ENCODE data around the gene SPAG16.
A peak's percentile ranks its signal among the peaks of the same experiment; 100 is the strongest.

The SPAG16 gene

DNA sequence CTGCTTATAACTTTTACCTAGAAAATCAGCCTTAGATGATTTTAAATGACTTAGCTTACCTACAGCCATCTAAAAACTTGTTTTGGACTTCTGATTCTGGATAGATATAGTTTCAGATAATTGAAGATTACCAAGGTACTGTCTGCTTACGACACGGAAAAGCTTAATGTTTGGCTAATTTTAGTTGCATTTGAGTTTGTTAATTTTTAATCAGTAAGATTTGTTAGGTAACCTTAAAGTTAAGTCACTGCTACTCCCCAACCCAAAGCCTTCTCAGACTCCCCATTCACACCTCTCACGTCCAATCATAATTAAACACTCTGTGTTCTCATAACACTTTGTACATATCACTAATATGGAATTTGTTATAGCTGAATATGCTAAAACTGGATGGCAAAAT is 936.0 kb downstream of the SPAG16 start:
- Mint-ChIP-seq H3K4me3 (no peak overlapping the region), H3K27me3 (ENCODE audit: low read depth) (no peaks in the 10 kb centered on the region), H3K4me1 (no peaks in the 10 kb centered on the region), H3K36me3 (ENCODE audit: low read depth) (no peaks in the 10 kb centered on the region), H3K27ac (no peak overlapping the region), H3K9me3 (no peaks in the 10 kb centered on the region)
- TF ChIP-seq, protein P1, sequence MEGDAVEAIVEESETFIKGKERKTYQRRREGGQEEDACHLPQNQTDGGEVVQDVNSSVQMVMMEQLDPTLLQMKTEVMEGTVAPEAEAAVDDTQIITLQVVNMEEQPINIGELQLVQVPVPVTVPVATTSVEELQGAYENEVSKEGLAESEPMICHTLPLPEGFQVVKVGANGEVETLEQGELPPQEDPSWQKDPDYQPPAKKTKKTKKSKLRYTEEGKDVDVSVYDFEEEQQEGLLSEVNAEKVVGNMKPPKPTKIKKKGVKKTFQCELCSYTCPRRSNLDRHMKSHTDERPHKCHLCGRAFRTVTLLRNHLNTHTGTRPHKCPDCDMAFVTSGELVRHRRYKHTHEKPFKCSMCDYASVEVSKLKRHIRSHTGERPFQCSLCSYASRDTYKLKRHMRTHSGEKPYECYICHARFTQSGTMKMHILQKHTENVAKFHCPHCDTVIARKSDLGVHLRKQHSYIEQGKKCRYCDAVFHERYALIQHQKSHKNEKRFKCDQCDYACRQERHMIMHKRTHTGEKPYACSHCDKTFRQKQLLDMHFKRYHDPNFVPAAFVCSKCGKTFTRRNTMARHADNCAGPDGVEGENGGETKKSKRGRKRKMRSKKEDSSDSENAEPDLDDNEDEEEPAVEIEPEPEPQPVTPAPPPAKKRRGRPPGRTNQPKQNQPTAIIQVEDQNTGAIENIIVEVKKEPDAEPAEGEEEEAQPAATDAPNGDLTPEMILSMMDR (IDR thresholded peaks at IDR 0.05; ENCODE audit: unreplicated experiment in 3 of 3): no peak

GRCh38 chr2:214226061-214226460 is 941.8 kb downstream of the SPAG16 start:
- Mint-ChIP-seq H3K27me3 (ENCODE audit: low read depth) (no peaks in the 10 kb centered on the region), H3K36me3 (ENCODE audit: low read depth) (no peaks in the 10 kb centered on the region), H3K27ac (no peak overlapping the region), H3K9me3 (no peaks in the 10 kb centered on the region), H3K4me3 (no peak overlapping the region), H3K4me1 (no peaks in the 10 kb centered on the region)
- TF ChIP-seq, protein P1 (IDR thresholded peaks at IDR 0.05; ENCODE audit: unreplicated experiment in 3 of 3): no peak

GRCh38 chr2:214232271-214232670 is 948.0 kb downstream of the SPAG16 start:
- Mint-ChIP-seq H3K4me3 (no peak overlapping the region), H3K27ac (no peak overlapping the region), H3K4me1 (no peaks in the 10 kb centered on the region), H3K9me3 (no peaks in the 10 kb centered on the region), H3K27me3 (ENCODE audit: low read depth) (no peaks in the 10 kb centered on the region), H3K36me3 (ENCODE audit: low read depth) (no peaks in the 10 kb centered on the region)
- TF ChIP-seq, protein P1 (IDR thresholded peaks at IDR 0.05; ENCODE audit: unreplicated experiment in 3 of 3): no peak

GRCh38 chr2:214233164-214233563 is 948.9 kb downstream of the SPAG16 start:
- Mint-ChIP-seq H3K4me3 (no peak overlapping the region), H3K36me3 (ENCODE audit: low read depth) (no peaks in the 10 kb centered on the region), H3K9me3 (no peaks in the 10 kb centered on the region), H3K27me3 (ENCODE audit: low read depth) (no peaks in the 10 kb centered on the region), H3K27ac (no peak overlapping the region), H3K4me1 (no peaks in the 10 kb centered on the region)
- TF ChIP-seq, protein P1 (IDR thresholded peaks at IDR 0.05; ENCODE audit: unreplicated experiment in 3 of 3): no peak

- H3K9me3 Mint-ChIP-seq: no peaks in the 10 kb centered on the region
- H3K4me3 Mint-ChIP-seq: no peak overlapping the region
- H3K36me3 Mint-ChIP-seq (ENCODE audit: low read depth): no peaks in the 10 kb centered on the region
- H3K27me3 Mint-ChIP-seq (ENCODE audit: low read depth): no peaks in the 10 kb centered on the region
- peaks cover 7% of the 10 kb centered on the region for H3K4me1 Mint-ChIP-seq
- TF ChIP-seq, protein P1 (IDR thresholded peaks at IDR 0.05; ENCODE audit: unreplicated experiment in 3 of 3): no peak
- no peak overlapping the region for H3K27ac Mint-ChIP-seq
These were observed 958.5 kb downstream of the SPAG16 start for GRCh38 chr2:214242797-214243196.

DNA sequence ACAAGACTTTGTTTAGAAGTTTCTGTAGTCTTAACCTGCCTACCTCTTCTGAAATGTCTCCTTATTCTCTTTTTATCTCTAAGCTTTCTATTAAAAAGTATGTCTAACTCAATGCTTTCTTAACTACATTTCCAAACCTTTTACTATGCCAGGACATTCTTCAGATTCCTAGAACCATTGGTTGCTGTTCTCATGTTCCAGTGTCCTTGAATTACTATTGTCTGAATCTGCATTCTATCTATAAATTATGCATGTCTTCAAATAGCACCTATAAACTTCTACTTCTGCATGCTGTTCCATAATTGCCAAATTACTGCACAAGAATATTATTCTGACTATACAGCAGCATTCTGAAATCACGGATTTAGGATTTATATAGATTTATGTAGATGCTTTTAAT is 960.6 kb downstream of the SPAG16 start:
- Mint-ChIP-seq H3K27me3 (ENCODE audit: low read depth) (no peaks in the 10 kb centered on the region), H3K4me3 (no peak overlapping the region), H3K27ac (peak overlapping the region in 1 of 3 experiments; percentile 5), H3K36me3 (ENCODE audit: low read depth) (no peaks in the 10 kb centered on the region), H3K4me1 (peaks cover 7% of the 10 kb centered on the region), H3K9me3 (no peaks in the 10 kb centered on the region)
- TF ChIP-seq, protein P1 (IDR thresholded peaks at IDR 0.05; ENCODE audit: unreplicated experiment in 3 of 3): no peak
